Activated naive CD4-positive, alpha-beta T cell treated with anti-CD3 and anti-CD28 coated beads, Interleukin-2, amount 50 U/mL, for 24 hours (primary cell): Measurements from ENCODE around the gene ASB7.

Experiments
- H3K27ac Mint-ChIP-seq: one replicate; pipeline ENCODE4 v1.8.0; 2021; ENCODE audit warnings: mild to moderate bottlenecking, mixed read lengths
- H3K27me3 Mint-ChIP-seq: one replicate; pipeline ENCODE4 v1.8.0; 2021; ENCODE audit warnings: mixed read lengths
- H3K36me3 Mint-ChIP-seq: one replicate; pipeline ENCODE4 v1.8.0; 2021; ENCODE audit warnings: mixed read lengths
- H3K4me1 Mint-ChIP-seq: one replicate; pipeline ENCODE4 v1.8.0; 2021; ENCODE audit warnings: mixed read lengths
- H3K4me3 Mint-ChIP-seq: one replicate; pipeline ENCODE4 v1.8.0; 2021; ENCODE audit warnings: mild to moderate bottlenecking, mixed read lengths
- H3K9me3 Mint-ChIP-seq: one replicate; pipeline ENCODE4 v1.8.0; 2021; ENCODE audit warnings: mixed read lengths

ASB7 gene

DNA sequence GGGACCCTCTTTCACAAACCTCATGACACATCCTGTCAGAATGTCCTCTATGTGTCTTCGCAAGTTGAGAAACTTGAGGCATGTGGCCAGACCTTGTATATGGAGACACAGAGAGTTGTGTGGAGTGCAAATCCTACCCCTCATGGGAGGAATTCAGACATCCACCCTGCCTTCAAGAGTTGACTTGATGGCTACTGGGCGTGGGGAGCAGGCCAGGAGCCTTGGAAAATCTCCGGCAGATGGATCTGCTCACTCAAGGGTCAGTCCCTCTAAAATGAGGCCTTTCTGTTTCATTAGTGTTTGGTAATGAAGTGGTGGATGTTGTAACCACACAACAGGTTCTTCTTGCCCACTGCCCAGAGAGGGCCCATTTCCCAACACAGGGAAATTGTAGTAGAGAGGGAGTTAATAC is 79.0 kb downstream of the ASB7 start:
- peaks cover 1% of the 10 kb centered on the region for H3K36me3 Mint-ChIP-seq
- no peak overlapping the region for H3K27ac Mint-ChIP-seq
- peaks cover 1% of the 10 kb centered on the region for H3K27me3 Mint-ChIP-seq
- no peaks in the 10 kb centered on the region for H3K4me1 Mint-ChIP-seq
- no peaks in the 10 kb centered on the region for H3K9me3 Mint-ChIP-seq
- H3K4me3 Mint-ChIP-seq = no peak overlapping the region

DNA sequence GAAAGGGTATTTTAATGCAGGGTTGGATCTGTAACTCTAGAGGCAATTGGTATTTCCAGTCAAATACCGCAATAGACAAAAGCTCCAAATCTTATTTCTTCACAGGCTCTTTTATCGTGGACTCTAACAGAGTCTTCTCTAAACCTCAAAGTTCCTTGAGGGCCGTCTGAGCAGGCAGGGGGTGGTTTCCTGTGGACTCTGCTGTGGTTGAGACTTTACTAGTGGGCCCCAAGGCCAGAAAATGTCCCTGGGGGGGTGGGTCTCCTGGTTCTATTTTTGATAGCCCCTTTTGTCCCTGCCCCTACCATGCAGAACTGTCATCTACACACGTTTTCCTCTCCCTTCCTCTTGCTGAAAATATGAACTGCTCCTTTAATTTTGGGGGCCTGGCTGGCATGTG is 80.1 kb downstream of the ASB7 start:
- Mint-ChIP-seq H3K27ac (no peak overlapping the region), H3K4me1 (no peaks in the 10 kb centered on the region), H3K4me3 (no peak overlapping the region), H3K36me3 (peaks cover 1% of the 10 kb centered on the region), H3K9me3 (no peaks in the 10 kb centered on the region), H3K27me3 (peaks cover 3% of the 10 kb centered on the region)

DNA sequence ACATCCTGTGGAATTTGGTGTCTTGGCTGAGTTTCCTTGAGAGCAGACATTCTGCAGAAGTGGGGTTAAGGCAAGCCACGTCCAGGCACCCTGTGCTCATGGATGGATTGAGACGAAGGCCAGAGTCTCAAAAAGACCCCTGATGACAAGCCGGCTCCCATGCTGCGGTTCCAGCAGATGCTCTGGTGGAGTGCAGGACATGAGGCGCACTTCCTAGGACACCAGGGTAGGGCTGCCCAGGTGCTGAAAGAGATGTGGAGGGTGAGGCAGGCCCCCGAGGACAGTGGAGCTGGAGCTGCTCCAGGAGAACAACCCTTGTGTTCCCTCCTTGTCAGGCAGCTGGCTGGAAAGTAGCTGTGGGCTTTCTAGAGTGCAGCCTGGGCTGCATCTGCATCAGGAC is 81.0 kb downstream of the ASB7 start:
- Mint-ChIP-seq H3K27ac (no peak overlapping the region), H3K27me3 (peaks cover 8% of the 10 kb centered on the region), H3K36me3 (peaks cover 1% of the 10 kb centered on the region), H3K4me3 (no peak overlapping the region), H3K9me3 (no peaks in the 10 kb centered on the region), H3K4me1 (no peaks in the 10 kb centered on the region)

DNA sequence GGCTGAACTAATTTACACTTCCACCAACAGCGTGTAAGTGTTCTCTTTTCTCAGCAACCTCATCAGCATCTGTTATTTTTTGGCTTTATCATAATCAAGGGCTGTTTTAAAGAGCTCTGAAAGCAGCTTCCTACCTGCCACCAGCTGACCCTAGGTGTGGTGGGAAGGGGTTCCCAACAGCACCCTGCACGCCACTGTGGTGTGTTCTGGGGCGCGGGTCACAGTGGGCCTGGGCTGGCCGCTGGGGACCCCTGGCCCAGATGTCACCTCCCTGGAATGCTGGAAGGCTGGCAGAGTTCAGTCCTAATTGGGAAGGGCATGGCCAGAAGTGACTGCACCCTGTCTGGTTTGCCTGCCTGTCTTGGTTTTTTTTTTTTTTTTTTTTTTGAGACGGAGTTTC is 82.2 kb downstream of the ASB7 start:
- Mint-ChIP-seq H3K4me1 (no peaks in the 10 kb centered on the region), H3K27me3 (peaks cover 8% of the 10 kb centered on the region), H3K9me3 (no peaks in the 10 kb centered on the region), H3K27ac (no peak overlapping the region), H3K4me3 (no peak overlapping the region), H3K36me3 (peaks cover 1% of the 10 kb centered on the region)

DNA sequence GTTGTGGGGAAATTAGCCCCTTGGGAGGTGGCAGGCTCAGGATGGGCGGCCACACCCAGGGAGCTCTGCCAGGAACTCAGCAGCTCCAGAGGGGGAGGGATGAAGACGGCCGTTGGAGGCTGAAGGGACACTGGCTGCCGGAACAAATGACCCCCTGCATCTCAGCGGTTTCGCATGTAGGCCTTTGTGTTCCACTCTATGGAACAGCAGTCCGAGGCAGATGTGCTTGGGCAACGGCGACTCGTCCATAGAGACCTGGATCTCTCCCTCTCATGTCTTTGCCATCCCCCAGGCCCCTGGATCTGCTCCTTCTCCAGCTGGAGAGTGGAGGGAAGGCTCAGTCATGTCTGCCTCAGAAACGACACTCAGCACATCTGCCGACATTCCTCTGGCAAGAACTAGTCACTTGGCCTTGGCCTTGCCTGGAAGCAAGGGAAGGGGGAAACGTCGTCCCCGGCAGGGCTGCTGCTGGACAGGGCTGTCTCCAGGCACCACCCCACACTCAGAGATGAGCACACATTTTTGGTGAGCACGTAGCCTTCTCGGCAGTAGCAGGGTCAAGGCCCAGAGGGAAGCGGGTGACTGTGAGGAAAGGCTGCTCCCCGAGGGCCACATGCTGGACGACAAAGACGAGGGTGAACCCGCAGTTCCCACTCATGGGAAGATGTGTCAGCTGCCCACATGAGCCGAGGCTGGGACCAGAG is 83.8 kb downstream of the ASB7 start:
- Mint-ChIP-seq H3K27me3 (peaks cover 8% of the 10 kb centered on the region), H3K4me1 (no peaks in the 10 kb centered on the region), H3K36me3 (peaks cover 1% of the 10 kb centered on the region), H3K27ac (no peak overlapping the region), H3K4me3 (no peak overlapping the region), H3K9me3 (no peaks in the 10 kb centered on the region)

DNA sequence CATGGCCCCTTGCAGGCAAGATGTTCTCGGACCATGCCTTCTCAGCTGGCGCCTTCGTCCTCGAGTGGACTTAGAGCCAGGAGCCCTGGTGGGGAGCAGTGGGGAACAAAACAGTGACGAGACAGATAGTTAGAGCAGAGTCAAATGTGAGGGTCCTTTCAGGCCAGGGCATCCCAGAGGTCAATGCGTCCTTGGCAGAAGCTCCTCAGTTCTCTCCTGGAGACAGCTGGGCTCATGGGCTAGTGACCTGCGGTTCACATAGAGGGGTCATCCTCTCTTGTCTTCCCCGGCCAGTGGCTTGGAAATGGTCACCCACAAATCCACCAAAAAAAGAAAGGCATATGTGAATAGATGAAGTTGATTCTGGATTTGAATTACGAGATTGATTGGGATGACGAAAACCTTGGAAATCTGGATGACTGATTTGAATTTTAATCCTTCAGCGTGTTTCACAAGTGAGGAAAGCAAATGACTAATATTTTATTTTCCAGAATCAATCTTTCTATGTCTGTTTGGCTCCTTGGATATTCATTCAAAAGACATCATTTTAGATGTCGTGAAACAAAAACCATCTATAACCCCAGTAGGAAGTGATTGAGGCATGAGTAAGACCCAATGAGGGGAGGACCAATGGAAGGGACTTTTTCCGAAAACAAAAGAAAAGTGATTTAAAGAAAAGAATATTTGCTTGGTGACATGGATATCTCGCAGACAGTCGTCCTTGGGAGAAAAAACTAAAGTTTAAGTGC is 84.5 kb downstream of the ASB7 start:
- Mint-ChIP-seq H3K4me3 (no peak overlapping the region), H3K27ac (no peak overlapping the region), H3K4me1 (no peaks in the 10 kb centered on the region), H3K9me3 (no peaks in the 10 kb centered on the region), H3K27me3 (peaks cover 8% of the 10 kb centered on the region), H3K36me3 (no peaks in the 10 kb centered on the region)

DNA sequence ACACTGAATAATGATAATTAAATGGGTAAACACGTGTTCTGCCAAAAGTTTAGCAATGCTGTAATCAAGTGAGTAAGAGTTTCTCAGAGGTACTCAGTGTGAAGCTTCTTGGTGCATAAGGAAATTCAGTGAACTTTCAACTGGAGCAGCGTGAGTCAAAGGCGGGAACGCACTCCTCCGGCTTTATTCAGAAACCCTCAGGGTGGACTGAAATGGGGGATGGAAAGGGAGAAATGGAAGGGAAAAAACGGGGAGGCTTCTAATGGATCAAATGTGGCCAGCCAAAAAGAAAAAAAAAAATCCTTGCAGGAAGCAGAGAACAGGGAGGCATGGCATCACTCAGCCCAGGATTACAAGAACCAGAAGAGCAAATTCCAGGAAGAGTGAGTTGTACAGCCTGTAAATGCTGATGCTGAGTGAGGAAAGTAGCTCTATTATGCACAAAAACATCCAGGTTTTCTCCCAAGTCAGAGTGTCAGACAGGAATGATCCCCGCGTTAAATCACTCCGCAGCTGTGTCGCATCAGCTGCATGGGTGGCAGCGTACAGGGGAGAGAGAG is 85.3 kb downstream of the ASB7 start:
- no peak overlapping the region for H3K4me3 Mint-ChIP-seq
- no peak overlapping the region for H3K27ac Mint-ChIP-seq
- H3K27me3 Mint-ChIP-seq = peaks cover 8% of the 10 kb centered on the region
- H3K36me3 Mint-ChIP-seq = no peaks in the 10 kb centered on the region
- H3K4me1 Mint-ChIP-seq = no peaks in the 10 kb centered on the region
- H3K9me3 Mint-ChIP-seq = no peaks in the 10 kb centered on the region

DNA sequence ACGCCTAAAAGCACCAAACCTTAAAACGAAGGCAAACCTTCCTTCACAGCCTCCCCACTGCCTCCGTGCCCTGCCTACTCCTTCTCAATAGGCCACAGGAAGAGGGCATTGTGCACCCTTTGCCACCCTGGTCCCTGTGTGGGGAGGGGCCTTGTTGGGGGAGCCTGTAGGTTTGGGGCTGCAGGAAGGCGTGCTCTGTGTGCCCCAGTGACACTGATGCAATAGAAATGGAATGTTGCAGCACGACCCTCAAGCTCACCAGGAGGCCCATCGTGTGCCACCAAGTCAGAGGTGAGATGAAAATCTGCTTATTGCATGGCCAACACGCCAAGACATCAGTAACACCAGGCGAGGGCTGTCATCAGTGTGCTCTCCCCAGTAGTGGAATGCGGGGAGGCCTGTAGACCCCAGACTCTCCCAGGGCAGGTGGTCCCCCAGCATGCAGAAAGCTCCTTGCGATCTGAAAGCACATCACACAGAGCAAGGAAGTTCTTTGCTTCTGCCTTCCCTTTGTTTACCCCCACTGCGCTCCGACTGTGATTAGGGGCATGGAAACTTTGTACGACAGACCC is 86.2 kb downstream of the ASB7 start:
- Mint-ChIP-seq H3K27ac (no peak overlapping the region), H3K4me1 (no peaks in the 10 kb centered on the region), H3K9me3 (no peaks in the 10 kb centered on the region), H3K36me3 (no peaks in the 10 kb centered on the region), H3K27me3 (peaks cover 8% of the 10 kb centered on the region), H3K4me3 (no peak overlapping the region)

DNA sequence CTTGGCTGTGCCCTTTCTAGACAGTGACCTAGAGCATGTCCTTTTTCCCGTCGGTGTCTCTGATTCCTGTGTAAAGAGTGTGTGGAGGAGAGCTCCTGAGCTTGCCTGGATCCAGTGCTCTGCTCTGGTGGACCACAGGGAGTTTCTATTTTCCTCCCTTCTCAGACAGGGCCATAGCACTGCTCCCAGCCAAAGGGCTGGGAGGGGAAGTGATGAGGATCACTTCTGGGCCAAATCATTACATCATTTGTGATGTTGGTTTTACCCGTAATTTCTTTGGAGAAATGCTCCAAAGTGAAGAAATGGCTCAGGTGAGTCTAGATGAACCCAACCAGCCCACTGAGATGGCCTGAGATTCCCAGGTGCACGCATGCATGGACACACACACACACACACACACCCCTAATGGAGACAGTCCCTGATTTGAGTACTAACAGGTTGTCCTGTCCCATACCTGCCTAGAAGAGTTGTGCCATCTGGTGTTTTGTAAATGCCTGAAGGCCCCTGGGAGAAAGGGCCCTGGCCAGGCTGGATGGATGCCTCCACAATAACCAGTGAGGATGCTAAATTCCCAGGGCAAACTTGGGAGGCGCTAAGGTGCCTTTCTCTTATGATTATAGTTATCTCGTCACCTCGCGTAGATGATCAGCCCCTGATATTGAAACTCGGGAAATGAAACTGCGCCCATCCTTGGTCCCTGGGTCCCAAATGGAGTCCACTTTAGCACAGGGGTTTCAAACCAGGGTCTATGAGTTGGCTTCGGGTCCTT is 86.9 kb downstream of the ASB7 start:
- Mint-ChIP-seq H3K9me3 (no peaks in the 10 kb centered on the region), H3K27ac (no peak overlapping the region), H3K4me1 (no peaks in the 10 kb centered on the region), H3K36me3 (no peaks in the 10 kb centered on the region), H3K27me3 (peaks cover 8% of the 10 kb centered on the region), H3K4me3 (no peak overlapping the region)

DNA sequence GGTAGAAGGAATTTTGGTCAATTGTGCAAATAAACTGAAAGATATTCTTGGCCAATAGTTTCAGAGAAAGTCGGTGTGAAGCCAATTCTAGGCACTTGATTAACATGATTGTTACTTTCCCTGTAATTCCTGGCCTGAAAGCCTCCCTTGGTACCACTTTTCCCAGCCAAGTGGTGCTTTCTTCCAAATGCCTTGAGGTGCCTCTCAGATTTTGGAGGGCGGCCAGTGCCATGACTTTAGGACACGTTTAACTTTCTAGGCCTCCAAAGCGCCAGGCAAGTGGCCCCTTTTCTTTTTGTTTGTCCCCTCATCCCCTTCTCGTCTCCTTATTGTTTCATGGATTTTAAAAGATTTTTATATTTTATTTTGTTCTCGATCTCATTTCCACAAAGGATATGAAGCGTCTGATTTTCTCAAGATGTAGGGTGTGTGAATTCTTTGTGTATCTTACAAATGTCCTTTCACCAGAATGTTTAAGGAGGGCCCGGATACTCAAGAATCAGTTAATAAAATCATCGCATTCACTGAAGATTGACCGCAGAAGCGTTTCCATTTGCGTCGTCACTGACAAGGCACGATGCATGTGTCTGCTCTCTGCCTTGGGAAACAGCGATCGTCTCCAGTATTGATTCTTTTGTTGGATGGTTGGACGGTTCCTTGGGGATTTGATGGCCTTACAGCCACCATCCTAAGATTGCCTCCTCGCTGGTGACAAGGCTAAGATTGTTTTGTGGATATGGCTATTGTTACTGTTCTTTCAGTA is 87.8 kb downstream of the ASB7 start:
- Mint-ChIP-seq H3K36me3 (no peaks in the 10 kb centered on the region), H3K27ac (no peak overlapping the region), H3K4me1 (no peaks in the 10 kb centered on the region), H3K27me3 (peaks cover 8% of the 10 kb centered on the region), H3K4me3 (no peak overlapping the region), H3K9me3 (no peaks in the 10 kb centered on the region)

DNA sequence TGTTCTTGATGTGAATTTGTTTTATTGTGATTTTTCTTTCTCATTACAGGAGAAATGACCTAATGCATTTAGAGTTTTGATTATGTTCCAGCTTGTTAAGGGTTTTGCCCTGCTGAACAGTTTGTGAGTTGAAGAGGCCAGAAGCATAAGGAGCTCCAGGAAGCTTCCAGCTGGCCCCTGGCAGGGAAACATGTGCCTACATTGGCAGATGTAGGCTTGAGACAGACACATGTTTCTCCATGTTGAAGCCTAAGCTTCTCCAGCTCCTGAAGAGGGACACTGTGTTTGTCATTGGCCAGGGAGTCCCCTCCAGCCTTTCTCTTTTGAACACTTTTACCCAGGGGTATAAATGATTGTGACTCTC is 88.4 kb downstream of the ASB7 start:
- Mint-ChIP-seq H3K27me3 (peaks cover 10% of the 10 kb centered on the region), H3K4me1 (no peaks in the 10 kb centered on the region), H3K36me3 (peaks cover 1% of the 10 kb centered on the region), H3K9me3 (peaks cover 5% of the 10 kb centered on the region), H3K4me3 (no peak overlapping the region), H3K27ac (no peak overlapping the region)

DNA sequence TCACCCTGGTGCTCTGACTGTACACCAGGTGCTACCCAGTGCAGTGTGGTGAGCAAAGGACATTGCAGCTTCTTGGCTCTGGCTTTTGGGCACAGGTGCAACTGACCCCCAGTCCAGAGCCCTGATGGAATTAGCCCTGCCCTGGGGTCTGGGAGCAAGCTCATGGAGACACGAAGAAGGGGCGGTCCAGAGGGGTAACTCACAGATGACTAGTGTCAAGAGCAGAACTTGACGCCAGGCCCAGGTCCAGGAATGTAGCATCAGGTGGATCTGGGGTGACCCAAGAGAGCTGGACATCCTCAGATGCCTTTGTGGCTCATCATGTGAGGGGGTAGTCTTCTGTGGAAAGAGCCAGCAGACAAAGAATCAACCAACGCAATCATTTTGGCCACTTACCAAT is 88.9 kb downstream of the ASB7 start:
- peaks cover 9% of the 10 kb centered on the region for H3K27me3 Mint-ChIP-seq
- peaks cover 11% of the 10 kb centered on the region for H3K9me3 Mint-ChIP-seq
- H3K4me1 Mint-ChIP-seq = no peaks in the 10 kb centered on the region
- peaks cover 2% of the 10 kb centered on the region for H3K36me3 Mint-ChIP-seq
- no peak overlapping the region for H3K27ac Mint-ChIP-seq
- no peak overlapping the region for H3K4me3 Mint-ChIP-seq

DNA sequence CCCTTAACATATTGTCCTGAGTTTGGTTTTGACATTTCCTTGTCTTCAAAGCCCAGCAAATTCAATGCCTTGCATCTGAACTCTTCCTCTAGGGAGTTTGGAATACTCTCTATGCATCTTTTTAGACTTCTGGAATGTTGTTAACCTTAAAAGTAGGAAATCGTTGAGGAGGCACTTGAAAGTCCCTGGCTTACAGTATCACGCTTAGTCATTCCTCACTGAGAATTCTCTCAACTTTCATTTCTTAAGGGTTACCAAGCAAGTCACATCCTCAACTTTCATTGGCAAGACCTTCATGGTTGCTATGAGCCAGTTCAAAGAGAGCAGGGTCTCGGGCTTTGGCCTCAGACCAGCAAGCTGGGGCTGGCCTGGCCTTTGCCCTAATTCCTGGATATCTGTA is 89.9 kb downstream of the ASB7 start:
- H3K36me3 Mint-ChIP-seq = peaks cover 2% of the 10 kb centered on the region
- no peak overlapping the region for H3K4me3 Mint-ChIP-seq
- peaks cover 20% of the 10 kb centered on the region for H3K9me3 Mint-ChIP-seq
- H3K27ac Mint-ChIP-seq = no peak overlapping the region
- H3K4me1 Mint-ChIP-seq = no peaks in the 10 kb centered on the region
- H3K27me3 Mint-ChIP-seq = peaks cover 12% of the 10 kb centered on the region

DNA sequence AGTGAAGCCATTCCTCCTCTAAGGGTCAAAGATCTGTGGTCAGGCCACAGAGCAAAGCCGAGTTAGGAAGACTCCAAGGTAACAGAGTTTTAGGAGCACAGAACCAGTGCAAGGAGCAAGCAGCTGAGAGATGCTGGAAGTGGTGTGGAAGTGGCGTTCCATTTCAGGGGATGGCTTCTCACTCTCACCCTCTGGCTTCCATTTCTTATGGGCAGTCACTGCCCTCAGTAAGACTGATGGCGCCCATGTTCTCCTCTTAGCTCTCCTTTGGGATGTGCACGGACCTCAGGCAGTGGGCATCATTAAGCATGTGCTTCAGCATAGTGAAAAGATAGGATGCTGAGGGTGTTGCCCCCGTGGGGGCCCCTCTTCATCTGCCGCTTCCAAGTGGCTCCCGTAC is 90.3 kb downstream of the ASB7 start:
- Mint-ChIP-seq H3K4me3 (no peak overlapping the region), H3K36me3 (peaks cover 2% of the 10 kb centered on the region), H3K9me3 (peaks cover 22% of the 10 kb centered on the region), H3K27ac (no peak overlapping the region), H3K27me3 (peaks cover 8% of the 10 kb centered on the region), H3K4me1 (no peaks in the 10 kb centered on the region)

DNA sequence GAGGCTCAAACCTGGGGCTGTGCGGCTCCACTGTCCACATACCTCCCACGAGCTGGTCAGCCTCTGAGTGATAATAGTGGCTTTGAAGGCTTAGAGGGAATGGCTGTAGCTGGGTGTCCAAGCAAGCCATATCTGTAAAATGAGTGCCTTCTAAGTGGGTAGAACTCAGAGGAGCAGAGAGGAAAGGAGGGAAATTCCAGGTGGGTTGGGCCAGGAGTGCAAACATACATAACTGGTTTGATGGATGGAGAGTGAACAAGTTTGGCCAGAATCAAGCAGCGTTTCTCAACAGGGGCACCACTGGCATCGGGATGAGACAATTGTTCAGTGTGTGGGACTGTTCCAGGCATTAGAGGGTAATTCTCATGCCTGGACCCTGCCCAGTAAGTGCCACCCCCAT is 91.1 kb downstream of the ASB7 start:
- H3K4me1 Mint-ChIP-seq = no peaks in the 10 kb centered on the region
- peaks cover 2% of the 10 kb centered on the region for H3K36me3 Mint-ChIP-seq
- H3K4me3 Mint-ChIP-seq = no peak overlapping the region
- peaks cover 22% of the 10 kb centered on the region for H3K9me3 Mint-ChIP-seq
- no peak overlapping the region for H3K27ac Mint-ChIP-seq
- peaks cover 6% of the 10 kb centered on the region for H3K27me3 Mint-ChIP-seq
